ENCODE results near the gene ELAVL4.

GRCh38 chr1:50179639-50180038 is 70.9 kb downstream of the ELAVL4 start:
- TF ChIP-seq FOXK1 (CRISPR knock-in tag; IDR thresholded peaks at IDR 0.05): no peak
- TF ChIP-seq, protein P1, sequence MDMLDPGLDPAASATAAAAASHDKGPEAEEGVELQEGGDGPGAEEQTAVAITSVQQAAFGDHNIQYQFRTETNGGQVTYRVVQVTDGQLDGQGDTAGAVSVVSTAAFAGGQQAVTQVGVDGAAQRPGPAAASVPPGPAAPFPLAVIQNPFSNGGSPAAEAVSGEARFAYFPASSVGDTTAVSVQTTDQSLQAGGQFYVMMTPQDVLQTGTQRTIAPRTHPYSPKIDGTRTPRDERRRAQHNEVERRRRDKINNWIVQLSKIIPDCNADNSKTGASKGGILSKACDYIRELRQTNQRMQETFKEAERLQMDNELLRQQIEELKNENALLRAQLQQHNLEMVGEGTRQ (CRISPR knock-in tag; IDR thresholded peaks at IDR 0.05): no peak
- TF ChIP-seq, protein P2, sequence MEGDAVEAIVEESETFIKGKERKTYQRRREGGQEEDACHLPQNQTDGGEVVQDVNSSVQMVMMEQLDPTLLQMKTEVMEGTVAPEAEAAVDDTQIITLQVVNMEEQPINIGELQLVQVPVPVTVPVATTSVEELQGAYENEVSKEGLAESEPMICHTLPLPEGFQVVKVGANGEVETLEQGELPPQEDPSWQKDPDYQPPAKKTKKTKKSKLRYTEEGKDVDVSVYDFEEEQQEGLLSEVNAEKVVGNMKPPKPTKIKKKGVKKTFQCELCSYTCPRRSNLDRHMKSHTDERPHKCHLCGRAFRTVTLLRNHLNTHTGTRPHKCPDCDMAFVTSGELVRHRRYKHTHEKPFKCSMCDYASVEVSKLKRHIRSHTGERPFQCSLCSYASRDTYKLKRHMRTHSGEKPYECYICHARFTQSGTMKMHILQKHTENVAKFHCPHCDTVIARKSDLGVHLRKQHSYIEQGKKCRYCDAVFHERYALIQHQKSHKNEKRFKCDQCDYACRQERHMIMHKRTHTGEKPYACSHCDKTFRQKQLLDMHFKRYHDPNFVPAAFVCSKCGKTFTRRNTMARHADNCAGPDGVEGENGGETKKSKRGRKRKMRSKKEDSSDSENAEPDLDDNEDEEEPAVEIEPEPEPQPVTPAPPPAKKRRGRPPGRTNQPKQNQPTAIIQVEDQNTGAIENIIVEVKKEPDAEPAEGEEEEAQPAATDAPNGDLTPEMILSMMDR (IDR thresholded peaks at IDR 0.05): no peak
- TF ChIP-seq ZNF263 (CRISPR knock-in tag; IDR thresholded peaks at IDR 0.05; ENCODE audit: low read depth): no peak
- no peak for TF ChIP-seq ATF2 (CRISPR knock-in tag; IDR thresholded peaks at IDR 0.05; ENCODE audit: borderline replicate concordance, low read depth)
- no peak for TF ChIP-seq CREB1 (CRISPR knock-in tag; IDR thresholded peaks at IDR 0.05)
